HepG2 (cell line): ENCODE results near the gene YWHAH. TPM values are rescaled to one million over a fixed set of nuclear protein-coding genes. Genes with fewer than 3 reads are reported as not detected.

Experiments used
- AHR ChIP-seq: IDR thresholded peaks from 2 replicates; pipeline ENCODE4 v1.6.1; 2018; ENCODE audit warnings: missing genetic modification reagents, missing compliant biosample characterization
- ASH2L ChIP-seq: fragments of 300-600, 200-600 bp; sonication (generic); IDR thresholded peaks from 2 replicates; pipeline ENCODE4 v1.7.0; 2017; ENCODE audit warnings: low read depth, mild to moderate bottlenecking, moderate library complexity, mixed read lengths, low read length; ENCODE audit not compliant: insufficient read length
- CCDC6 ChIP-seq: sonication (generic); formaldehyde crosslinking; IDR thresholded peaks from 2 replicates; pipeline ENCODE4 v1.8.1; 2022; ENCODE audit warnings: mild to moderate bottlenecking, missing genetic modification reagents, moderate library complexity
- CEBPB ChIP-seq: IDR thresholded peaks from 2 replicates; pipeline ENCODE4 v1.6.1; 2011; ENCODE audit warnings: low read depth, low read length, improper control_type of control experiment, borderline replicate concordance
- CHD4 ChIP-seq: fragments of 200-600 bp; sonication (generic); IDR thresholded peaks from 2 replicates; pipeline ENCODE4 v1.7.0; 2017; ENCODE audit warnings: mild to moderate bottlenecking, low read length, borderline replicate concordance
- HBP1 ChIP-seq: IDR thresholded peaks from 2 replicates; pipeline ENCODE4 v1.6.1; 2016; ENCODE audit warnings: low read depth, control low read depth
- HDAC1 ChIP-seq: sonication (generic); formaldehyde crosslinking; IDR thresholded peaks from 2 replicates; pipeline ENCODE4 v1.5.1; 2020; ENCODE audit warnings: mild to moderate bottlenecking, missing genetic modification reagents
- HNRNPL ChIP-seq: fragments of 200-400 bp; formaldehyde crosslinking; IDR thresholded peaks from 2 replicates; pipeline ENCODE4 v1.6.1; 2017; ENCODE audit warnings: mild to moderate bottlenecking, low read depth, low read length
- KAT2B ChIP-seq: fragments of 150-350 bp; IDR thresholded peaks from 2 replicates; pipeline ENCODE4 v1.6.1; 2014; ENCODE audit warnings: low read depth, low read length, borderline replicate concordance
- NFAT5 ChIP-seq: sonication (generic); formaldehyde crosslinking; IDR thresholded peaks from 2 replicates; pipeline ENCODE4 v1.4.0; 2020; ENCODE audit warnings: missing genetic modification reagents
- RFX5 ChIP-seq: IDR thresholded peaks from 2 replicates; pipeline ENCODE4 v1.6.1; 2011; ENCODE audit warnings: low read depth, low read length, improper control_type of control experiment
- SKI ChIP-seq: fragments of 450-650 bp; IDR thresholded peaks from one replicate; pipeline ENCODE4 v1.6.1; 2018; ENCODE audit warnings: mild to moderate bottlenecking; ENCODE audit not compliant: partially characterized antibody
- ZBTB7A ChIP-seq: sonication (generic); formaldehyde crosslinking; IDR thresholded peaks from 2 replicates; pipeline ENCODE4 v1.8.0; 2022; ENCODE audit warnings: mild to moderate bottlenecking, missing genetic modification reagents
- ZFP36 ChIP-seq: fragments of 150-350 bp; IDR thresholded peaks from 2 replicates; pipeline ENCODE4 v1.6.1; 2018; ENCODE audit warnings: borderline replicate concordance, low read length, low read depth; ENCODE audit not compliant: partially characterized antibody
- ZFP82 ChIP-seq: sonication (generic); formaldehyde crosslinking; IDR thresholded peaks from 2 replicates; pipeline ENCODE4 v1.5.1; 2020; ENCODE audit warnings: mild to moderate bottlenecking, missing genetic modification reagents, borderline replicate concordance
- ZIK1 ChIP-seq: sonication (generic); formaldehyde crosslinking; IDR thresholded peaks from 2 replicates; pipeline ENCODE4 v1.5.0; 2020; ENCODE audit warnings: mild to moderate bottlenecking, low read depth, missing genetic modification reagents, borderline replicate concordance
- ZKSCAN8 ChIP-seq: IDR thresholded peaks from 2 replicates; pipeline ENCODE4 v1.6.1; 2016; ENCODE audit warnings: borderline replicate concordance, missing genetic modification reagents, missing compliant biosample characterization
- ZNF160 ChIP-seq: sonication (generic); formaldehyde crosslinking; IDR thresholded peaks from 2 replicates; pipeline ENCODE4 v1.8.0; 2022; ENCODE audit warnings: mild to moderate bottlenecking, inconsistent platforms, missing genetic modification reagents
- ZNF225 ChIP-seq: sonication (generic); formaldehyde crosslinking; IDR thresholded peaks from 2 replicates; pipeline ENCODE4 v1.4.0; 2020; ENCODE audit warnings: mild to moderate bottlenecking, missing genetic modification reagents
- ZNF501 ChIP-seq: sonication (generic); formaldehyde crosslinking; IDR thresholded peaks from 2 replicates; pipeline ENCODE4 v1.5.1; 2020; ENCODE audit warnings: mild to moderate bottlenecking, moderate library complexity, missing genetic modification reagents
- ZNF557 ChIP-seq: sonication (generic); formaldehyde crosslinking; IDR thresholded peaks from 2 replicates; pipeline ENCODE4 v1.4.0; 2020; ENCODE audit warnings: missing genetic modification reagents
- ZNF607 ChIP-seq: sonication (generic); formaldehyde crosslinking; IDR thresholded peaks from 2 replicates; pipeline ENCODE4 v1.5.1; 2020; ENCODE audit warnings: missing genetic modification reagents, mild to moderate bottlenecking, borderline replicate concordance
- ZNF740 ChIP-seq: sonication (generic); formaldehyde crosslinking; IDR thresholded peaks from 2 replicates; pipeline ENCODE4 v1.4.0; 2020; ENCODE audit warnings: missing genetic modification reagents
- ZNF788 ChIP-seq: sonication (generic); formaldehyde crosslinking; IDR thresholded peaks from 2 replicates; pipeline ENCODE4 v1.5.0; 2020; ENCODE audit warnings: mild to moderate bottlenecking, missing genetic modification reagents, borderline replicate concordance
- polyA plus RNA-seq, 8 experiments: library from polyadenylated mRNA; depleted of rRNA in 3 of 8; stranded (reverse) in 7 of 8; unstranded in 1 of 8; fragments of >200 nt; fragmentation: Illumina TruSeq in 4 of 8; extraction: Trizol in 4 of 8; gene quantifications; 2 replicates each; pipeline versions ENCODE4 v1.2.1 to v1.2.3, GENCODE V29; 2011 to 2016; ENCODE audit warnings: low read depth in 4 of 8, missing spikeins in 1 of 8, mixed read lengths in 1 of 8; ENCODE audit not compliant: insufficient read depth in 1 of 8
- total RNA-seq, 5 experiments: library from RNA; depleted of rRNA; stranded (reverse); fragments of >200 nt; fragmentation: Illumina TruSeq; extraction: Trizol; gene quantifications; 2 replicates each; pipeline ENCODE4 v1.2.3, GENCODE V29; 2016; ENCODE audit warnings: low read depth in 1 of 5

YWHAH gene
- total and polyA plus RNA-seq, 2 of the 13 experiments (the other 11 are each of a cell fraction or from before 2014, with no cell fraction given): 35.6 to 92.7 TPM

- TF ChIP-seq CEBPB: no peak
- TF ChIP-seq ZNF501 (CRISPR knock-in tag): peak; percentile 59
- TF ChIP-seq CCDC6 (CRISPR knock-in tag): peak; percentile 48; the same call in 1 of the 2 replicates
- TF ChIP-seq ZBTB7A (CRISPR knock-in tag): no peak
- TF ChIP-seq HBP1 (CRISPR knock-in tag): no peak
- TF ChIP-seq ZNF160 (CRISPR knock-in tag): no peak
- no peak for TF ChIP-seq AHR (CRISPR knock-in tag)
- TF ChIP-seq KAT2B: no peak
- peak; percentile 22; the same call in 1 of the 2 replicates for TF ChIP-seq ZFP82 (CRISPR knock-in tag)
- no peak for TF ChIP-seq SKI
- no peak for TF ChIP-seq HDAC1 (CRISPR knock-in tag)
- TF ChIP-seq ZNF788: 0 out of 2 replicates have a peak, but pooled peaks have one; percentile 30
- no peak for TF ChIP-seq ZNF740 (CRISPR knock-in tag)
- TF ChIP-seq ZFP36: no peak
- TF ChIP-seq ZIK1: no peak; the same call in 1 of the 2 replicates
- TF ChIP-seq CHD4: no peak
- TF ChIP-seq NFAT5 (CRISPR knock-in tag): no peak
- TF ChIP-seq ASH2L: peak; percentile 18
- TF ChIP-seq ZKSCAN8: no peak
- TF ChIP-seq ZNF607: 0 out of 2 replicates have a peak, but pooled peaks have one; percentile 28
- TF ChIP-seq ZNF557 (CRISPR knock-in tag): no peak
- no peak for TF ChIP-seq HNRNPL
- no peak for TF ChIP-seq RFX5
- TF ChIP-seq ZNF225 (CRISPR knock-in tag): peak; percentile 79; the same call in 1 of the 2 replicates
These were observed 536 bp downstream of the YWHAH start (continued) for GRCh38 chr22:31944700-31945442.
